ENCODE results near the gene DCTN3.

DCTN3 gene

DNA sequence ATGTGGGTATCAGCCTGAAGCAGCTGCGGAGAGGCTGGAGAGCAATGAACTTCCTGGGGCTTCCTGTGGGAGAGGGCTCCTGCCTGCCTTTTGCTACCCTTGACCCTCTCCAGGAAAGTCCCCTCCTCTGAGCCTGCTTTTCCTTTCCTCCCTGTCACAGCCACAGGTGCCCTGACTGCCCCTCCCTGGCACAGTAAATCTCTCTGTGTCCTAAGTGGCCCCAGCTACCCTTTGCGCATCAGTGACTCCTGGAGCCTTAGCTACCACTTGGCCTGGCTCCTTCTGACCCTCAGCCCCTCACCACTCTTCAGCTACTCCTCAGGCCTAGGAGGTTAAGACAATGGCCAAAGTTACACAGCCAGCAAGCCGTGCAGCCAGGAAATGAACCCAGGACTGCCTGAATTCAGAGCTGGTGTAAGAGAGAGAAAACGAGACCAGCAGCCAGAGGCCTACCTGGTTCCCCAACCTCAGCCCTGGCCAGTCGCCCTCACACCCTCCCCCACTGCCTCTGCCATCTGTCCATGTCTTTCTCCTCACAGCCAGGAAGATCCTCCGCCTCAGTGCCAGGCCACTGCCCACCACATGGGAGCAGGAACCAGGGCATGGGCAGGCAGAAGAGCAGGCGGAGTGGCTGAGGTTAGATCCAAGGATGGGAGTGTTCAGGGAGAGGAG is 49.4 kb downstream of the DCTN3 start:
- peak; percentile 25 for DNase-seq

DNA sequence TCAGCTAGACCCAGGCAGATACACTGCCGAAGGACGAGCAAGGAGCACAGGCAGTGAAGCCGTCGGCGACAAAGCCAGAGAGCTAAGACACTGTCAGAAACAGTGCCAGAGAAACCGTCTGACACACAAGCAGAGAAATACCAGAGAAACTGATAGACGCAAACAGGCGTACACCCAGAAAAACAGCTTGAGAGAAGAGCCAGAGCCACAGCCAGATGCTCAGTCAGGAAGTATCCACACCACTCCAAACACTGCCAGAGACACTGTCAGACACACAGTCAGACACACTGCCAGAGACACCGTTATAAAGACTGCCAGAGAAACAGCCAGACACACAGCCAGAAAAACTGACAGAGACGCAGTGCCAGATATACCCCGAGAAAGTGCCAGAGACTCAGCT is 49.9 kb downstream of the DCTN3 start:
- no peak for DNase-seq

DNA sequence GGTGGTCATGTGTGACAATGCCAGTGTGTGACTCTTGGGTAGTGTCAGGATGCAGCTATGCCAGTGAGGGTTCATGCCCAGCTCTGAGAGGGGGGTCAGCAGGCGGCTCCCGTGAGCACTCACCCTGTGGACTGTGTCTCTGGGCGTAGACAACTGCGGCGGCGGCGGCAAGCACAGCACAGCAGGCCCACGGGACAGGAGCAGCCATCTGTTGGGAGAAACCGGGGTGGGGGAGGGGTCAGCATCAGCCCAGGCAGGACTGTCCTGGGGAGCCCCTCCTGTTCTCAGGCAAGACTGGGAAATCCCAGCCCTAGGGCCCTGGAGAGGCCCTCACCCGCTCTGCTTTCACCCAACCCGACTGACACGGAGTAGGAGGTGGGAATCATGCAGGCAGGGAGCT is 51.5 kb downstream of the DCTN3 start:
- no peak for DNase-seq

DNA sequence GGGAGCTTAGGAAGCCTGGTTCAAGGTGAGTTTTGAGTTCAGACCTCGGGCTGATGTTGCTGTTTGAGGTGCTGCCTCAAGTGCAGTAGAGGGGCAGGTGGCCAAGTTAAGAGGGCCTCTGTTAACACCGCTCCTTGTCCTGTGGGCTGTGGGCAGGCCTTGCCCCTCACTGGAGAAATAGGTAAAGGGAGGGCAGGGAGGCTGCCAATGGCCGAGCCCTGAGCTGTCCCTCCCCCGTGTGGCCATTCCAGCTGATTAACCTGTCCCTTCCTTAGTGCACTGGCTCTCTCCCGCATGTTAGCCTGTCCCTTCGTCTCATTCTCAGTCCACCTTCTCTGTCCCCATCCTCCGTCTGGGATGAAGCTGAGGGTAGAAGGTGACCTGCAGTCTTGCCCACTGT is 52.2 kb downstream of the DCTN3 start:
- no peak for DNase-seq

DNA sequence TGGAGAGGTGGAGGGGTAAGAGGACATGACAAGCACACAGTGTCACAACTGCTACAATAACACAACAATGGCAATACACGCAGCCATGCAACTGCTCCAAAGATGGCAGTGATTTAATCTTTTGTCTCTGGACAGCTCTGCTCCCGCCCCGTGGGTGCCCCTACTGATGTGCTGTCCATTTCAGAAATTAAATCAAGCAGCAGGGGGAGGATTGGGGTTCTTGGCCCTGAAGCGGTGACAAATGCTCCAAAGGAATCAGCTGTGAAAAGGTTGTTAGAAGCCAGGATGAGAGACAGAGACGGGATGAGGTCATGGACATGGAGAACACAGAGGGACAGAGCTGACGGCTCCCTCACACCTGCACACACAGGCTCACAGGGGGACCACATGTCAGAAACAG is 53.3 kb downstream of the DCTN3 start:
- DNase-seq: no peak

DNA sequence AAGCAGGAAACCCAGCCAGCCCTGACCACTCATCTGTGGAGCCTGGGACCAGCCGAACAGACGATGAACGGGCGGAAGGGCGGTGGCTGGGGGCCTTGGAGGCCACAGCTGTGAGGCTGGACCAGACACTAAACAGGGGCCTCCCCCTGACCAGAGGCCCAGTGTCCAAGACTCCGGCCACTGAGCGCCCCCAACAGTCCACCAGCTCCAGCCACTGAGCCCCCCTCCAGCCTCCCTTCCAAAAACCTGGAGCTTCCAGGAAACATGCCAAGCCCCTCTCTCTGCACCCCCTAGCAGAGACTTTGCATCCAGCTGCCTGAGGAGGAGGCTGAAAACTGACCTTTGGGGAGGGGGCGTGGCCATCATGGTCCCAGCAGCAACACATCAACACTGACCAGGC is 54.0 kb downstream of the DCTN3 start:
- DNase-seq: no peak

DNA sequence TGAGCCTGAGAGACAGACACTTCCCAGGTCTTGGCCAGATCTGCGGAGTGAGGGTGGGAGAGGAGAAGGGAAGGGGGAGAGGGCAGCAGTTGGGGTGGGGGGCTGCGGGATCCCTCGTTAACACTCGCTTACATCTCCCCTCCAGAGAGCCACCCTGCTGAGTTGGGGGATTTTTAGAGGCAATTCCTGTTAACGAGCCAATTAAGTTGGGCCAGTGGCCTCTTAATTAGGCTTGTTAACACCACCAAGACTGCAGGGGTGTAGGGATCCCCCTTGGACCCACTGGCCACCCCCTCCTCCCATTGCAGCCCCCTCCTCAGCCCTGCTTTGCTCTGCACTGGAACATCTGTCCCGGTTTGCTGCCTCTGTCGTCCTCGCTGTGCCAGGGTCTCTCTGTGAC is 54.4 kb downstream of the DCTN3 start:
- DNase-seq: no peak

DNA sequence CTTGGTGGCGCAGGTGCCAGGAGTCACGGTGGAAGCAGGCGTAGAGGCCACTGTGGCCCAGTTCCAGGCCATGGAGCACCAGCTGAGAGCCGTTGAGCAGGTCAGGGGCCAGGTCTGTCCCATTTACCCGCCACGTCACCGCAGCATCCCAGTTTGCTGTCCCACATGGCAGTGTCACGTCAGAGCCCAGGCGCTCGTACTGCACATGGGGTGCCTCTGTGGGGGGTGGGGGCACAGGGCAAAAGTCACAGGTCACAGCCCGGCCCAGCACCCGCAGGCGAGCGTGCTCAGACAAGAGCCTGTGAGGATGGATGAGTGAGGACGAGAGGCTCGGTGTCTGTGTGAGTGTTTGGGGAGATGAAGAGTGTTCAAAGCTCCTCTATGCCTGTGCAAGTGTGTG is 55.7 kb downstream of the DCTN3 start:
- no peak for DNase-seq

Data from RPMI8226 (cell line).